Astrocyte (in vitro differentiated cells and primary cell): Measurements from ENCODE around the gene MLIP.

Source experiments
- CTCF ChIP-seq: IDR thresholded peaks from 2 replicates; pipeline ENCODE4 v1.5.1; 2011; ENCODE audit warnings: low read depth, mild to moderate bottlenecking, inconsistent platforms, low read length, moderate library complexity; ENCODE audit not compliant: insufficient read depth
- EZH2 ChIP-seq: IDR thresholded peaks from 2 replicates; pipeline ENCODE4 v1.6.1; 2012; ENCODE audit warnings: mild to moderate bottlenecking, low read length, inconsistent platforms; ENCODE audit not compliant: insufficient read depth

GRCh38 chr6:54188846-54189245 is 77.6 kb downstream of the MLIP start:
- no peak for TF ChIP-seq CTCF
- no peak for TF ChIP-seq EZH2
